HG02981 (cell line): ENCODE measurements around the gene DLG4.
"Not testable (repeated sequence)": the region's sequence is repeated elsewhere in the genome, so short reads cannot be mapped to it uniquely, and the experiment has no call there.

ENCODE experiments used
- ATAC-seq: cut with Tn5 transposase; IDR thresholded peaks from one replicate; pipeline ENCODE4 v1.9.1; 2021; ENCODE audit warnings: mild to moderate bottlenecking, moderate library complexity; ENCODE audit not compliant: unreplicated experiment

The DLG4 gene

GRCh38 chr17:7168841-7169564, 50.6 kb downstream of the DLG4 start:
- not testable (repeated sequence) for ATAC-seq

- ATAC-seq = no peak
Observed at GRCh38 chr17:7167832-7168231, 51.8 kb downstream of the DLG4 start.

- ATAC-seq = no peak
Observed at GRCh38 chr17:7166873-7167272, 52.8 kb downstream of the DLG4 start.

- not testable (repeated sequence) for ATAC-seq
Observed at GRCh38 chr17:7159571-7159970, 60.1 kb downstream of the DLG4 start.

- not testable (repeated sequence) for ATAC-seq
Observed at GRCh38 chr17:7158424-7158823, 61.2 kb downstream of the DLG4 start.

GRCh38 chr17:7156342-7156940, 63.2 kb downstream of the DLG4 start:
- ATAC-seq = no peak

- ATAC-seq = no peak
Observed at GRCh38 chr17:7147772-7148171, 71.9 kb downstream of the DLG4 start.

- no peak for ATAC-seq
Observed at GRCh38 chr17:7146115-7146514, 73.5 kb downstream of the DLG4 start.

GRCh38 chr17:7144213-7144612, 75.4 kb downstream of the DLG4 start:
- ATAC-seq = no peak

- no peak for ATAC-seq
Observed at GRCh38 chr17:7141824-7142223, 77.8 kb downstream of the DLG4 start.

- ATAC-seq = no peak
Observed at GRCh38 chr17:7139400-7139799, 80.2 kb downstream of the DLG4 start.

- ATAC-seq = no peak
Observed at GRCh38 chr17:7138800-7139381, 80.7 kb downstream of the DLG4 start.

GRCh38 chr17:7137171-7137943, 82.3 kb downstream of the DLG4 start:
- no peak for ATAC-seq
